NCI-H1436 (cell line): Measurements from ENCODE around the gene FAM168B.
"Not testable (repeated sequence)": the region's sequence is repeated elsewhere in the genome, so short reads cannot be mapped to it uniquely, and the experiment has no call there.

Experiments used
- DNase-seq: peaks from one replicate; lab custom pipeline; 2025; lab: John Stamatoyannopoulos, UW

The FAM168B gene

DNA sequence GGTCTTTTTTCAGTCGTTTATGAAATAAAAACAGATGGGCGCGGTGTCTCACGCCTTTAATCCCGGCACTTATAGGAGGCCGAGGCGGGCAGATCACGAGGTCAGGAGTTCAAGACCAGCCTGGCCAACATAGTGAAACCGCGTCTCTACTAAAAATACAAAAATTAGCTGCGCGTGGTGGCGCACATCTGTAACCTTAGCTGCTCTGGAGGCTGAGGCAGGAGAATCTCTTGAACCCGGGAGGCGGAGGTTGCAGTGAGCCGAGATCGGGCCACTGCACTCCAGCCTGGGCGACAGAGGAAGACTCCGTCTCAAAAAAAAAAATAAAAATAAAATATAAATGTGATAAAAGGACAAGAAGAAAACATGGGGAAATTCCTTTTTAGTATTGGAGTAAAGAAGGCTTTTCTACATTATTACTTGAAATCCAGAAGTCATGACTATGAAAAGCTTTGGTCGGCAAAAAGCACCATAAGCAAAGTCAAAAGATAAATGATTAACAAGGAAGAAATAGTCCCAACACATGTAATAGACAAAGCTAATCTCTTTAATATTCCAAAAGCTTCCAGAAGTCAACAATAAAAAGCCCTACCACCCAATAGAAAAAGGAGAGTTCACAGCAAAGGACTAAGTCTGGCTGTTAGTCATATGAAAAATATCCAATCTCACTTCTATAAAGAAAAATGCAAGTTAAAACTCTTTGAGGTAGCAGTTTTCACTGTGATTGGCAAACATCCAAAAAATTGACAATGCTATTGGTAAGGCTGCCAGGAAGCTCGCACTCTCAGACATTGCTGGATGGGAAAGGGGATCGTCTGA, 1.4 kb upstream of the FAM168B start:
- DNase-seq: no peak

DNA sequence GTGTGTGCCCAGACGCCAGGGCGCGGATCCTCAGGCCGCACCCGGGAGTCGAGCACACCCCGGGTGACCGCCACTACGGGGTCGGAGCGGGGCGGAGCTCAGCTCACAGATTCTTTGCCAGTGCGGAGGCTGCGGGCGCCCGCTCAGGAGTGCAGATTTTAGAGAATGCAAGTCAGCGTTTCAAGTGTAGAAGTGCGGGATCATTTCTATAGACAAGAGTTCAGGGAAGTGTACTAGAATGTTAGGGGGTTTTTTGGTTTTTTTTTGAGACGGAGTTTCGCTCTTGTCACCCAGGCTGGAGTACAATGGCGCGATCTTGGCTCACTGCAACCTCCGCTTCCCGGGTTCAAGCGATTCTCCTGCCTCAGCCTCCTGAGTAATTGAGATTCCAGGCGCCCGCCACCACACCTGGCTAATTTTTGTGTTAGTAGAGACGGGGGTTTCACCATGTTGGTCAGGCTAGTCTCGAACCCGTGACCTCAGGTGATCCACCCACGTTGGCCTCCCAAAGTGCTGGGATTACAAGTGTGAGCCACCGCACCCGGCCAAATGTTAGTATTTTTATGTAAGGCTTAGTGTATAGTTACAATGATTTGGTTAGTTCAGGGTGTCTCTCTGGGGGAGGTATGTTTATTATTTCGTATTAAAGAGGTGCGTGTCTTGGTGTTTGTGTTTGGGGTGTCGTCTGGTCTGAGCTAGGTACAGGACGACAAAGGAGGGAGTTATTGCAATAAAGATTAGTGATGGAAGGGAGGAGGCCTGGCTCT, 619 bp upstream of the FAM168B start:
- DNase-seq: peak; percentile 62

GRCh38 chr2:131092458-131093005, 728 bp downstream of the FAM168B start:
- DNase-seq: no peak

DNA sequence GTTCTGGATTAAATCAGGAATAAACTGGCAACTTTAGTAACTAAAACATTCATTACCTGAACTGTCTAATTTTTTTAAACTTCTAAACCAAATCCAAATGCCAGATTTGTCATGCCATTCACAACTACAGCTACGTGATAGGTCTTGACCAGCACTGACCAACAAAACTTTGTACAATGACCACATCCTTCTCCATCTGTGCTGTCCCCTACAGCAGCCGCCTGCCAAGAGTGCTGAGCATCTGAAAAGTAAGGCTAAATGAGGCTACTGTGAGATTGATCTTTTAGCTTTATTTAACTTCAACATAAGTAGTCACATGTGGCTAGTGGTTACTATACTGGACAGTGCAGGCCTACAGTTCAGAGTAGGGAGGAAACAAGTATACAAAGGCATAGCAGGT, 7.6 kb downstream of the FAM168B start:
- no peak for DNase-seq

DNA sequence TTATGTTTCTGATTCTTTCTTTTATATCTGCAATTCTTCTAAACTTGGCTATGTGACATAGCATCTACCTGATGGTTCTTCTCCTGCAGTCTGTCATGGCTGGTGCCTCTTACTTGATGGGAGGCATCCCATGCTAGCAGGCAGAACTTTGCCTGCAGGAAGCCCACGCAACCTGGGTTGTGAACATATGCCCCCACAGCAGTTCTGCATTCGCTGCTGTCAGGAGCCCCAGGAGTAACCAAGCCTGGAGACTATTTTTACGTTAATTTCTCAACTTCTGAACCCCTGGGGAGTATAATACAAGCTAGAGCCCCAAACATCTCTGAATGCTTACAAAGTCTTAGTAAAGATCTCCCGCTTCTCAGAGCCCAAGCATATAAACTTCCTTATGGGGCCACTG, 12.1 kb downstream of the FAM168B start:
- DNase-seq: no peak

- DNase-seq: not testable (repeated sequence)
These were observed 13.3 kb downstream of the FAM168B start for GRCh38 chr2:131079931-131080330.

GRCh38 chr2:131077966-131078365, 15.3 kb downstream of the FAM168B start:
- no peak for DNase-seq

GRCh38 chr2:131077182-131077846, 15.9 kb downstream of the FAM168B start:
- no peak for DNase-seq

- no peak for DNase-seq
These were observed 16.6 kb downstream of the FAM168B start for GRCh38 chr2:131076707-131077106.

DNA sequence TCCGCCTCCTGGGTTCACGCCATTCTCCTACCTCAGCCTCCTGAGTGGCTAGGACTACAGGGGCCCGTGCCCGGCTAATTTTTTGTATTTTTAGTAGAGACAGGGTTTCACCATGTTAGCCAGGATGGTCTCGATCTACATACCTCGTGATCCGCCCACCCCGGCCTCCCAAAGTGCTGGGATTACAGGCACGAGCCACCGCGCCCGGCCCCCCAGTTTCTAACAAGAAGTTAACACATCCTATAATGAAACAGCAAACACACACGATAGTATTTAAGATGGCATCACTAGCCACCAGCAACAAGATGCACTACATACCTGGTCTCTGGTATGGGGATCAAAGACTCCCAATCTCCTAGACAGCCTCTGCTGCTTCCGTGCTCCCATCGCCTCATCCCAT, 17.7 kb downstream of the FAM168B start:
- not testable (repeated sequence) for DNase-seq

- not testable (repeated sequence) for DNase-seq
These were observed 25.1 kb downstream of the FAM168B start for GRCh38 chr2:131068172-131068571.

DNA sequence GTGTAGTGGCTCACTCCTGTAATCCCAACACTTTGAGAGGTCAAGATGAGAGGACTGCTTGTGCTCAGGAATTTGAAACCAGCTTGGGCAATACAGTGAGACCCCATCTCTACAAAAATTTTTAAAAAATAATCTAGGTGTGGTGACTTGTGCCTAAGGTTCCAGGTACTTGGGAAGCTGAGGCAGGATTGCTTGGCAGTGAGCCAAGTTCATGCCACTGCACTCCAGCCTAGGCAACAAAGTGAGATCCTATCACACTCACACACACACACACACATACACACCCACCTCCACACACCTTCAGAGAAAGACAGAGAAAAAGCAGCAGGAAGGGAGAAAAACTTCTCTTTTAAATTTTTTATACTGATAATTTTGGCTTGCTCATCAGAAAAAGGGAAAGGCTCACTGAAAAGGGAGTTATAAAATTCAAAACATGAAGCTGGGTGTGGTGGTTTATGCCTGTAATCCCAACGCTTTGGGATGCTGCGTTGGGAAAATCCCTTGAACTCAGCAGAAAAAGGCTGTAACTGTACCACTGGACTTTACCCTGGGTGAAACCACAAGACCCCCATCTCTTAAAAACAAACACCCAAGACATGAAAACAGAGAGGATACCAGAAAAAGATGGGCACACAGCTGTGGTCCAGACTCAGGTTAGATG, 25.7 kb downstream of the FAM168B start:
- no peak for DNase-seq

GRCh38 chr2:131064589-131065512, 28.4 kb downstream of the FAM168B start:
- DNase-seq: no peak

GRCh38 chr2:131063501-131064283, 29.6 kb downstream of the FAM168B start:
- DNase-seq: no peak

GRCh38 chr2:131058920-131059319, 34.3 kb downstream of the FAM168B start:
- DNase-seq: no peak

DNA sequence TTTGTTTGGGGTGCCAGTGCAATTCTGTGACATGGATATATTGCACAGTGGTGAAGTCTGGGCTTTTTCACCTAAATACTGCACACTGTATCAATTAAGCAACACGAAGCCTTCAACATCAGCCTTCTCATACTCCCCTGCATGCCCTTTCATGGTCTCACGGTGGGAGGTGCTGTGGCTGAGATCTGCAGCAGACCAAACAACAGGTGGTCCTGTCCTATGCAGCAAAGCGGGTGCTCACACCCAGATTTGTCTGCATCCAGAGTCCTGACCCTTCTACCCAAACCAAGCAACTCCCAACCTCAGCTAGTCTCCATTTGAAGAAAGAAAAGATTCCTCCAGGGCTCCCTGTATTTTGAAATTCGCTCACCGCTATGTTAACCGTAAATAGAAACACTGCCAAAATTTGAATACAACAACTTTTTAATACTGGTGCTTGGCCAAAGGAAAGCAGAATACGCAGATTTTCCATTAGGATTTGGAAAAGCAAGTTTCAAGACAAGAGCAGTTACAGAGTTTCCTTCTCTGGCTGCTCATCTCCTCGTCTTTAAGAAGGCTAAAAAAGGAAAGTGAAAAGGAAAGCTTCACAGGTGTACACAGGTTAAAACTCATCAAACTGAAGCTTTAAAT, 34.9 kb downstream of the FAM168B start:
- DNase-seq: no peak

- no peak for DNase-seq
These were observed 36.4 kb downstream of the FAM168B start for GRCh38 chr2:131056932-131057287.

GRCh38 chr2:131056204-131056931, 36.9 kb downstream of the FAM168B start:
- DNase-seq: no peak
